WTC11 (cell line): Measurements from ENCODE around the gene ITIH5. TPM values are rescaled to one million over a fixed set of nuclear protein-coding genes. Genes with fewer than 3 reads are reported as not detected.

ENCODE experiments used
- ATAC-seq: fragments of 200-7000 bp; cut with Tn5 transposase; 2 replicates; pipeline ENCODE4 v1.10.0; 2021; ENCODE audit warnings: mild to moderate bottlenecking, moderate library complexity
- CTCF ChIA-PET: fragments of 300-600 bp; sonication (Branson Sonifier 250); formaldehyde crosslinking; loops from one replicate; lab custom pipeline; 2021; ENCODE audit warnings: antibody characterized with exemption; lab: Charles Lee
- POLR2A ChIA-PET: fragments of 350-600 bp; sonication (Branson Sonifier 250); formaldehyde crosslinking; loops from one replicate; lab custom pipeline; 2021; ENCODE audit warnings: antibody characterized with exemption; lab: Charles Lee
- DNase-seq: peaks from one replicate; pipeline ENCODE4 v3.0.0; 2021; ENCODE audit warnings: low spot score
- H3K27ac Mint-ChIP-seq: 2 replicates; pipeline ENCODE4 v1.8.0; 2021; ENCODE audit warnings: mixed read lengths
- H3K27me3 Mint-ChIP-seq: 2 replicates; pipeline ENCODE4 v1.8.0; 2021; ENCODE audit warnings: low read depth, mild to moderate bottlenecking, moderate library complexity, mixed read lengths
- H3K36me3 Mint-ChIP-seq: 2 replicates; pipeline ENCODE4 v1.8.0; 2021; ENCODE audit warnings: mixed read lengths
- H3K4me1 Mint-ChIP-seq: 2 replicates; pipeline ENCODE4 v1.8.0; 2022; ENCODE audit warnings: mixed read lengths
- H3K4me3 Mint-ChIP-seq: 2 replicates; pipeline ENCODE4 v1.8.0; 2021; ENCODE audit warnings: mild to moderate bottlenecking, moderate library complexity, mixed read lengths
- H3K9me3 Mint-ChIP-seq: 2 replicates; pipeline ENCODE4 v1.8.0; 2021; ENCODE audit warnings: mixed read lengths
- ATF1 ChIP-seq: sonication (generic); formaldehyde crosslinking; IDR thresholded peaks from 2 replicates; pipeline ENCODE4 v1.8.1; 2023; ENCODE audit warnings: mild to moderate bottlenecking, moderate library complexity, missing genetic modification reagents
- CREB1 ChIP-seq: sonication (generic); formaldehyde crosslinking; IDR thresholded peaks from 2 replicates; pipeline ENCODE4 v1.8.0; 2023; ENCODE audit warnings: mild to moderate bottlenecking, missing genetic modification reagents
- FOXJ3 ChIP-seq: sonication (generic); formaldehyde crosslinking; IDR thresholded peaks from 2 replicates; pipeline ENCODE4 v1.9.0; 2021; ENCODE audit warnings: missing genetic modification reagents, mild to moderate bottlenecking, borderline replicate concordance
- HMGA2 ChIP-seq: fragments of 250-450 bp; sonication (Bioruptor Pico); IDR thresholded peaks from 2 replicates; pipeline ENCODE4 v1.4.0; 2021; ENCODE audit warnings: mild to moderate bottlenecking, moderate library complexity
- NR1H2 ChIP-seq: sonication (generic); formaldehyde crosslinking; IDR thresholded peaks from 2 replicates; pipeline ENCODE4 v1.9.0; 2021; ENCODE audit warnings: mild to moderate bottlenecking, moderate library complexity, missing genetic modification reagents
- NR2C2 ChIP-seq: sonication (generic); formaldehyde crosslinking; IDR thresholded peaks from 2 replicates; pipeline ENCODE4 v1.8.0; 2022; ENCODE audit warnings: mild to moderate bottlenecking, missing genetic modification reagents
- SMAD3 ChIP-seq: sonication (generic); formaldehyde crosslinking; IDR thresholded peaks from 2 replicates; pipeline ENCODE4 v1.8.0; 2022; ENCODE audit warnings: missing genetic modification reagents, mild to moderate bottlenecking, borderline replicate concordance
- SMAD4 ChIP-seq: sonication (generic); formaldehyde crosslinking; IDR thresholded peaks from 2 replicates; pipeline ENCODE4 v1.8.0; 2022; ENCODE audit warnings: mild to moderate bottlenecking, missing genetic modification reagents
- SOX15 ChIP-seq: fragments of 250-450 bp; sonication (Bioruptor Pico); IDR thresholded peaks from 2 replicates; pipeline ENCODE4 v1.9.0; 2021; ENCODE audit warnings: mild to moderate bottlenecking
- ZNF396 ChIP-seq: fragments of 250-450 bp; sonication (Bioruptor Pico); IDR thresholded peaks from 2 replicates; pipeline ENCODE4 v1.8.0; 2021; ENCODE audit warnings: mild to moderate bottlenecking, moderate library complexity, borderline replicate concordance
- ZNF416 ChIP-seq: fragments of 250-450 bp; sonication (Bioruptor Pico); IDR thresholded peaks from 2 replicates; pipeline ENCODE4 v1.9.0; 2021; ENCODE audit warnings: mild to moderate bottlenecking, inconsistent platforms
- ZNF423 ChIP-seq: fragments of 250-450 bp; sonication (Bioruptor Pico); IDR thresholded peaks from 2 replicates; pipeline ENCODE4 v2.1.2; 2022; ENCODE audit warnings: mild to moderate bottlenecking, moderate library complexity
- total RNA-seq: library from RNA; stranded (reverse); gene quantifications from 3 replicates; pipeline ENCODE4 v1.2.3, GENCODE V29; 2021
- TF ChIP-seq, protein P1 (sequence below): sonication (generic); formaldehyde crosslinking; conservative IDR thresholded peaks from 2 replicates; pipeline ENCODE4 v1.8.1; 2022; ENCODE audit warnings: mild to moderate bottlenecking, missing genetic modification reagents
- TF ChIP-seq, protein P2 (sequence below): sonication (generic); formaldehyde crosslinking; IDR thresholded peaks from 2 replicates; pipeline ENCODE4 v1.8.1; 2022; ENCODE audit warnings: mild to moderate bottlenecking, missing genetic modification reagents, moderate library complexity, borderline replicate concordance
- TF ChIP-seq, protein P3 (sequence below): sonication (generic); formaldehyde crosslinking; IDR thresholded peaks from 2 replicates; pipeline ENCODE4 v1.8.1; 2023; ENCODE audit warnings: mild to moderate bottlenecking, moderate library complexity, missing genetic modification reagents
- TF ChIP-seq, protein P4 (sequence below): sonication (generic); formaldehyde crosslinking; IDR thresholded peaks from 2 replicates; pipeline ENCODE4 v1.8.0; 2022; ENCODE audit warnings: mild to moderate bottlenecking, missing genetic modification reagents
- TF ChIP-seq, protein P5 (sequence below): sonication (generic); formaldehyde crosslinking; IDR thresholded peaks from 2 replicates; pipeline ENCODE4 v1.8.1; 2023; ENCODE audit warnings: mild to moderate bottlenecking, missing genetic modification reagents, borderline replicate concordance
- TF ChIP-seq, protein P6 (sequence below): sonication (generic); formaldehyde crosslinking; IDR thresholded peaks from 2 replicates; pipeline ENCODE4 v1.8.1; 2022; ENCODE audit warnings: mild to moderate bottlenecking, moderate library complexity, missing genetic modification reagents
- TF ChIP-seq, protein P7 (sequence below): sonication (generic); formaldehyde crosslinking; IDR thresholded peaks from 2 replicates; pipeline ENCODE4 v1.8.0; 2022; ENCODE audit warnings: mild to moderate bottlenecking, missing genetic modification reagents

The ITIH5 gene
- total RNA-seq, 1 experiment from 2014 or later, result 3.1 TPM

DNA sequence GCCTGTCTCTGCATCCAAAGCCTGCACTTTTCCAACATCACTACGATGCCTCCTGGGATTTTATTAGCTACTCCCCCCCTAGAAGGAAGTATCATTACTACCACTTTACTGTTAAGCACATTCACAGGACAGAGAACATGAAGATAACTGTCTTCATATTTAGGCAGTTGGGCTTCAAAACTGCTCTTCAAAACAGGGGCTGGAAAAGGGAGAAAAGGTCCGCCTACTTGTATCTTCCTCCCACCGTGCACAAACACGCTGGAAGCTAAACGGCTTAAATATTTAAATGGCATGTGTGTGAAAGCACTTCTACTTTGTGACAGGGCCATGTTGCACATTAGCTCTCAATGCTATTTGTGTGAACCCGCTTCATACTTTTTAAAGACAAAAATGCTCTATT lies 999 bp downstream of the ITIH5 start (continued):
- TF ChIP-seq, protein P1, sequence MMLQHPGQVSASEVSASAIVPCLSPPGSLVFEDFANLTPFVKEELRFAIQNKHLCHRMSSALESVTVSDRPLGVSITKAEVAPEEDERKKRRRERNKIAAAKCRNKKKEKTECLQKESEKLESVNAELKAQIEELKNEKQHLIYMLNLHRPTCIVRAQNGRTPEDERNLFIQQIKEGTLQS (CRISPR knock-in tag), result no peak
- no peak for TF ChIP-seq ZNF423 (CRISPR knock-in tag)
- TF ChIP-seq, protein P2, sequence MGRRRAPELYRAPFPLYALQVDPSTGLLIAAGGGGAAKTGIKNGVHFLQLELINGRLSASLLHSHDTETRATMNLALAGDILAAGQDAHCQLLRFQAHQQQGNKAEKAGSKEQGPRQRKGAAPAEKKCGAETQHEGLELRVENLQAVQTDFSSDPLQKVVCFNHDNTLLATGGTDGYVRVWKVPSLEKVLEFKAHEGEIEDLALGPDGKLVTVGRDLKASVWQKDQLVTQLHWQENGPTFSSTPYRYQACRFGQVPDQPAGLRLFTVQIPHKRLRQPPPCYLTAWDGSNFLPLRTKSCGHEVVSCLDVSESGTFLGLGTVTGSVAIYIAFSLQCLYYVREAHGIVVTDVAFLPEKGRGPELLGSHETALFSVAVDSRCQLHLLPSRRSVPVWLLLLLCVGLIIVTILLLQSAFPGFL (CRISPR knock-in tag), result no peak

DNA sequence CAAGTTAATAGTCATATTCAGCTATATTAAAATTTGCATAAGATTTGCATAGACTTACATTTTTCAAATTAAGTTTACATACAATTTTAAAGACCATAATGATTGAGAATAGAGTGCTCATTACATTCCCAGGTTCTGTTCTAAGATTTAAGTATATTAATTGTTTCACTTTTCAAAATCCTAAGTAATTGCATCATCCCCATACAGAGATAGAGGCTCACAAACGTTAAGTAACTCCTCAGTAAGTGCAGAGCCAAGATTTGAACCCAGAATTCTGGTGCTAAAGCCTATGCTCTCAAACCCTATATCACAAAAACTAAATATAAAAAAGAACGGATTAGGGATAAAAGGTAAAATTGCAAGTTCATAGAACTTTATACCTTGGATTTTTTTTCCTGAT lies 2.1 kb downstream of the ITIH5 start:
- TF ChIP-seq ZNF416 (no peak), HMGA2 (CRISPR knock-in tag) (no peak), SMAD3 (CRISPR knock-in tag) (no peak), NR1H2 (no peak), ZNF396 (CRISPR knock-in tag) (no peak), SMAD4 (CRISPR knock-in tag) (no peak), FOXJ3 (CRISPR knock-in tag) (no peak), NR2C2 (no peak), SOX15 (CRISPR knock-in tag) (no peak), ATF1 (CRISPR knock-in tag) (no peak), CREB1 (CRISPR knock-in tag) (no peak)
- TF ChIP-seq, protein P3, sequence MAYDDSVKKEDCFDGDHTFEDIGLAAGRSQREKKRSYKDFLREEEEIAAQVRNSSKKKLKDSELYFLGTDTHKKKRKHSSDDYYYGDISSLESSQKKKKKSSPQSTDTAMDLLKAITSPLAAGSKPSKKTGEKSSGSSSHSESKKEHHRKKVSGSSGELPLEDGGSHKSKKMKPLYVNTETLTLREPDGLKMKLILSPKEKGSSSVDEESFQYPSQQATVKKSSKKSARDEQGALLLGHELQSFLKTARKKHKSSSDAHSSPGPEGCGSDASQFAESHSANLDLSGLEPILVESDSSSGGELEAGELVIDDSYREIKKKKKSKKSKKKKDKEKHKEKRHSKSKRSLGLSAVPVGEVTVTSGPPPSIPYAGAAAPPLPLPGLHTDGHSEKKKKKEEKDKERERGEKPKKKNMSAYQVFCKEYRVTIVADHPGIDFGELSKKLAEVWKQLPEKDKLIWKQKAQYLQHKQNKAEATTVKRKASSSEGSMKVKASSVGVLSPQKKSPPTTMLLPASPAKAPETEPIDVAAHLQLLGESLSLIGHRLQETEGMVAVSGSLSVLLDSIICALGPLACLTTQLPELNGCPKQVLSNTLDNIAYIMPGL (CRISPR knock-in tag), result no peak
- TF ChIP-seq, protein P4, sequence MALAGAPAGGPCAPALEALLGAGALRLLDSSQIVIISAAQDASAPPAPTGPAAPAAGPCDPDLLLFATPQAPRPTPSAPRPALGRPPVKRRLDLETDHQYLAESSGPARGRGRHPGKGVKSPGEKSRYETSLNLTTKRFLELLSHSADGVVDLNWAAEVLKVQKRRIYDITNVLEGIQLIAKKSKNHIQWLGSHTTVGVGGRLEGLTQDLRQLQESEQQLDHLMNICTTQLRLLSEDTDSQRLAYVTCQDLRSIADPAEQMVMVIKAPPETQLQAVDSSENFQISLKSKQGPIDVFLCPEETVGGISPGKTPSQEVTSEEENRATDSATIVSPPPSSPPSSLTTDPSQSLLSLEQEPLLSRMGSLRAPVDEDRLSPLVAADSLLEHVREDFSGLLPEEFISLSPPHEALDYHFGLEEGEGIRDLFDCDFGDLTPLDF (CRISPR knock-in tag), result no peak
- TF ChIP-seq, protein P5, sequence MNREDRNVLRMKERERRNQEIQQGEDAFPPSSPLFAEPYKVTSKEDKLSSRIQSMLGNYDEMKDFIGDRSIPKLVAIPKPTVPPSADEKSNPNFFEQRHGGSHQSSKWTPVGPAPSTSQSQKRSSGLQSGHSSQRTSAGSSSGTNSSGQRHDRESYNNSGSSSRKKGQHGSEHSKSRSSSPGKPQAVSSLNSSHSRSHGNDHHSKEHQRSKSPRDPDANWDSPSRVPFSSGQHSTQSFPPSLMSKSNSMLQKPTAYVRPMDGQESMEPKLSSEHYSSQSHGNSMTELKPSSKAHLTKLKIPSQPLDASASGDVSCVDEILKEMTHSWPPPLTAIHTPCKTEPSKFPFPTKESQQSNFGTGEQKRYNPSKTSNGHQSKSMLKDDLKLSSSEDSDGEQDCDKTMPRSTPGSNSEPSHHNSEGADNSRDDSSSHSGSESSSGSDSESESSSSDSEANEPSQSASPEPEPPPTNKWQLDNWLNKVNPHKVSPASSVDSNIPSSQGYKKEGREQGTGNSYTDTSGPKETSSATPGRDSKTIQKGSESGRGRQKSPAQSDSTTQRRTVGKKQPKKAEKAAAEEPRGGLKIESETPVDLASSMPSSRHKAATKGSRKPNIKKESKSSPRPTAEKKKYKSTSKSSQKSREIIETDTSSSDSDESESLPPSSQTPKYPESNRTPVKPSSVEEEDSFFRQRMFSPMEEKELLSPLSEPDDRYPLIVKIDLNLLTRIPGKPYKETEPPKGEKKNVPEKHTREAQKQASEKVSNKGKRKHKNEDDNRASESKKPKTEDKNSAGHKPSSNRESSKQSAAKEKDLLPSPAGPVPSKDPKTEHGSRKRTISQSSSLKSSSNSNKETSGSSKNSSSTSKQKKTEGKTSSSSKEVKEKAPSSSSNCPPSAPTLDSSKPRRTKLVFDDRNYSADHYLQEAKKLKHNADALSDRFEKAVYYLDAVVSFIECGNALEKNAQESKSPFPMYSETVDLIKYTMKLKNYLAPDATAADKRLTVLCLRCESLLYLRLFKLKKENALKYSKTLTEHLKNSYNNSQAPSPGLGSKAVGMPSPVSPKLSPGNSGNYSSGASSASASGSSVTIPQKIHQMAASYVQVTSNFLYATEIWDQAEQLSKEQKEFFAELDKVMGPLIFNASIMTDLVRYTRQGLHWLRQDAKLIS, result no peak
- TF ChIP-seq, protein P6, sequence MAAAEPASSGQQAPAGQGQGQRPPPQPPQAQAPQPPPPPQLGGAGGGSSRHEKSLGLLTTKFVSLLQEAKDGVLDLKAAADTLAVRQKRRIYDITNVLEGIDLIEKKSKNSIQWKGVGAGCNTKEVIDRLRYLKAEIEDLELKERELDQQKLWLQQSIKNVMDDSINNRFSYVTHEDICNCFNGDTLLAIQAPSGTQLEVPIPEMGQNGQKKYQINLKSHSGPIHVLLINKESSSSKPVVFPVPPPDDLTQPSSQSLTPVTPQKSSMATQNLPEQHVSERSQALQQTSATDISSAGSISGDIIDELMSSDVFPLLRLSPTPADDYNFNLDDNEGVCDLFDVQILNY (CRISPR knock-in tag), result no peak
- TF ChIP-seq, protein P7, sequence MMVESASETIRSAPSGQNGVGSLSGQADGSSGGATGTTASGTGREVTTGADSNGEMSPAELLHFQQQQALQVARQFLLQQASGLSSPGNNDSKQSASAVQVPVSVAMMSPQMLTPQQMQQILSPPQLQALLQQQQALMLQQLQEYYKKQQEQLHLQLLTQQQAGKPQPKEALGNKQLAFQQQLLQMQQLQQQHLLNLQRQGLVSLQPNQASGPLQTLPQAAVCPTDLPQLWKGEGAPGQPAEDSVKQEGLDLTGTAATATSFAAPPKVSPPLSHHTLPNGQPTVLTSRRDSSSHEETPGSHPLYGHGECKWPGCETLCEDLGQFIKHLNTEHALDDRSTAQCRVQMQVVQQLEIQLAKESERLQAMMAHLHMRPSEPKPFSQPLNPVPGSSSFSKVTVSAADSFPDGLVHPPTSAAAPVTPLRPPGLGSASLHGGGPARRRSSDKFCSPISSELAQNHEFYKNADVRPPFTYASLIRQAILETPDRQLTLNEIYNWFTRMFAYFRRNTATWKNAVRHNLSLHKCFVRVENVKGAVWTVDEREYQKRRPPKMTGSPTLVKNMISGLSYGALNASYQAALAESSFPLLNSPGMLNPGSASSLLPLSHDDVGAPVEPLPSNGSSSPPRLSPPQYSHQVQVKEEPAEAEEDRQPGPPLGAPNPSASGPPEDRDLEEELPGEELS (CRISPR knock-in tag), result no peak
- Mint-ChIP-seq H3K36me3 (no peaks in the 10 kb centered on the region), H3K27me3 (peaks cover 43% of the 10 kb centered on the region), H3K27ac (no peak overlapping the region), H3K4me1 (peaks cover 12% of the 10 kb centered on the region), H3K9me3 (no peaks in the 10 kb centered on the region), H3K4me3 (no peak overlapping the region)
- POLR2A ChIA-PET, result no interaction called here
- DNase-seq (no peak), ATAC-seq (no peak)
- CTCF ChIA-PET, result no interaction called here
